ENCODE data around the gene ZFHX3. TPM values are rescaled to one million over a fixed set of nuclear protein-coding genes. Genes with fewer than 3 reads are reported as not detected.

The ZFHX3 gene
- total and polyA plus RNA-seq, 8 donors = 2.5 to 17.6 (median 9.9) TPM

DNA sequence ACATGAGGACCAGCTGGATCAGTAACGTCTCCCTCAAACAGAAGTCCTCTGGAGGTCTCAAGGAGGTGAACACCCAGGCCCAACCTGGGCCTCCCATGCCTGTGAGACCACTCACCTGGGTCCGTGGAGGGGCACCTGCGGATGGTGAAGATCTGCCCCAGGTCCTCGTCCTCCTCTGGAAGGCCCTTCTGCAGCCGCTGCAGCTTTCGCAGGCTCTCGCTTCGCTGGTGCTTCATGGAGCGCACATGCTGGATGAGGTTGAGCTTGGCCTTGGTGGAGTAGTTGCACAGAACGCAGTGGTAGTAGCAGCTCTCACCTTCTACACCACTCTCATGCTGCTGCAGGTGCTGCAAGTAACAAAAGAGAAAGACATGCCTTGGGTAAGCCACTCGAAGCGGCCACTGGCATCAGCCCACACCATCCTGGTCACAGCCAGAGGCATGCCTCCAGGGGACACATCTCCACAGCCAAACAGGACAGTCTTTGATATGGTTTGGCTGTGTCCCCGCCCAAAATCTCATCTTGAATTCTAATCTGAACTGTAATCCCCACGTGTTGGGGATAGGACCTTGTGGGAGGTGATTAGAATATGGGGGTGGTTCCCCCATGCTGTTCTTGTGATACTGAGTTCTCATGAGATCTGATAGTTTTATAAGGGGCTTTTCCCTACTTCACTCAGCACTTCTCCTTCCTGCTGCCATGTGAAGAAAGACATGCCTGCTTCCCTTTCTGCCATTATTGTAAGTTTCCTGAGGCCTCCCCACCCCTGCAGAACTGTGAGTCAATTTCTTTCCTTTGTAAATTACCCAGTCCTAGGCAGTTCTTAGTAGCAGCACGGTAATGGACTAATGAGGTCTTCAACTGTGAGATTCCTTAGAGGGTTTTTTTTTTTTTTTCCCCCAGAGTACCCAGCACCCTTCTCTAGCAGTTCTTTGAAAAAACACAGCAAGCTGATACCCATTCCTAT lies 158.0 kb downstream of the ZFHX3 start:
- FAIRE-seq = no peak
- Histone ChIP-seq H3K27ac (no peak overlapping the region), H3K4me1 (no peaks in the 10 kb centered on the region), H3K27me3 (no peaks in the 10 kb centered on the region), H3K4me3 (no peak overlapping the region), H3K36me3 (peaks cover 0 to 19% (median 0%) of the 10 kb centered on the region in 3 donors), H3K9me3 (no peaks in the 10 kb centered on the region)
- intact Hi-C loops (cut with DNase I) = no loop called here
- DNase-seq = no peak
- 95 to 96% methylated on average over 15 of the region's 15 CpGs for WGBS, 2 donors
- TF ChIP-seq, protein P1, sequence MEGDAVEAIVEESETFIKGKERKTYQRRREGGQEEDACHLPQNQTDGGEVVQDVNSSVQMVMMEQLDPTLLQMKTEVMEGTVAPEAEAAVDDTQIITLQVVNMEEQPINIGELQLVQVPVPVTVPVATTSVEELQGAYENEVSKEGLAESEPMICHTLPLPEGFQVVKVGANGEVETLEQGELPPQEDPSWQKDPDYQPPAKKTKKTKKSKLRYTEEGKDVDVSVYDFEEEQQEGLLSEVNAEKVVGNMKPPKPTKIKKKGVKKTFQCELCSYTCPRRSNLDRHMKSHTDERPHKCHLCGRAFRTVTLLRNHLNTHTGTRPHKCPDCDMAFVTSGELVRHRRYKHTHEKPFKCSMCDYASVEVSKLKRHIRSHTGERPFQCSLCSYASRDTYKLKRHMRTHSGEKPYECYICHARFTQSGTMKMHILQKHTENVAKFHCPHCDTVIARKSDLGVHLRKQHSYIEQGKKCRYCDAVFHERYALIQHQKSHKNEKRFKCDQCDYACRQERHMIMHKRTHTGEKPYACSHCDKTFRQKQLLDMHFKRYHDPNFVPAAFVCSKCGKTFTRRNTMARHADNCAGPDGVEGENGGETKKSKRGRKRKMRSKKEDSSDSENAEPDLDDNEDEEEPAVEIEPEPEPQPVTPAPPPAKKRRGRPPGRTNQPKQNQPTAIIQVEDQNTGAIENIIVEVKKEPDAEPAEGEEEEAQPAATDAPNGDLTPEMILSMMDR (IDR thresholded peaks at IDR 0.05) = no peak
- ATAC-seq = no peak

DNA sequence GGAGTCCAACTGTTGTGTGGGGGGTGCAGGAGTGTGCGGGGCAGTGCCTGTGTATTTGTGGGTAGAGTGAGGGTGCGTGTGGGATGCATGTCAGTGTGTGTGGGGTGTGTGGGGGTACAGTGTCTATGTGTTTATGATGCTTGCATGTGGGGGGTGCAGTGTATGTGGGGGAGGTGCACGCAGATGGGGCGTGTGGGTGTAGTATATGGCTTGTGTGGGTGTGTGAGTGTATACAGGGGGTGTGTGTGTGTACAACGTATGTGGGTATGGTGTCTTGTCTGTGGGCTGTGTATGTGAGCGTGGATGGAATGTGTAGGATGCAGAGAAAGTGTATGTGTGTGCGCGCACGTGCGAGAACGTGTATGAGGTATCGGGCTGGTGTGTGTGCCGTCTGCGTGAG lies 160.4 kb downstream of the ZFHX3 start:
- TF ChIP-seq, protein P1 (IDR thresholded peaks at IDR 0.05) = no peak
- 91 to 97% methylated on average over 14 of the region's 14 CpGs for WGBS, 2 donors
- DNase-seq (no peak), FAIRE-seq (no peak), ATAC-seq (no peak)
- H3K9me3 ChIP-seq = no peaks in the 10 kb centered on the region
- H3K27ac ChIP-seq = no peak overlapping the region
- peaks cover 0 to 23% (median 0%) of the 10 kb centered on the region in 3 donors for H3K36me3 ChIP-seq
- intact Hi-C loops (cut with DNase I) = no loop called here
- no peak overlapping the region for H3K4me3 ChIP-seq
- peaks cover 0 to 7% (median 0%) of the 10 kb centered on the region in 3 donors for H3K4me1 ChIP-seq
- no peaks in the 10 kb centered on the region for H3K27me3 ChIP-seq

DNA sequence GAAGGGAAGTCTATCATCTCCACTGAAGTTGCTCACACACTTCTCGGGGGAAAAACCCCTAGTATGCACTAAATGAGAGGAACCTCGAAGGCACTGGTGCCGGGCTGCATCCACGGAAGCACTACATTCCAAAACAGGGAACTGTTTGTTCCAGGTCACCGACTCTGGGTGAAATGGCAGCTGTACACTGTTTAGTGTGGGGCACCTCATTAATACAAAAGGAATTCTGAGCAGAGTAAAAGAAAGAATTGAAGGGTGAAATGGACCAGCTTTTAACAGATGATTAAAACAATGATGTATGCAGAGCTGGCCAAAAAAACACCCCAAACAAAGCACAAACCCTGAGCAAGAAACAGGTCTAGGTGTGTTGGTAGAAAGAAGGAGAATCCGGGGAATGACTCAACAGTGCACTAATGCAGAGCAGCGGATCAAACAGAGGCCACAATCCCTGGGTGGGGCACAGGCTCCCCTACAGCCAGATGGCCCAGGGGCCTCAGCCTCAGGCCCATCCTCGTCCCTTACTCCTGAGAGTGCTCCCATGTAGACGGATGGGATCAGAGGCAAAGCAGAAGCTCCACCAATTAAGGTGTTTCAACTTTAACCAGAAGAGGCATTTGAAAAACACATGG lies 161.5 kb downstream of the ZFHX3 start:
- H3K4me1 ChIP-seq = peaks cover 0 to 7% (median 0%) of the 10 kb centered on the region in 3 donors
- 91 to 94% methylated on average over 9 of the region's 9 CpGs for WGBS, 2 donors
- peaks cover 0 to 23% (median 0%) of the 10 kb centered on the region in 3 donors for H3K36me3 ChIP-seq
- intact Hi-C loops (cut with DNase I) = no loop called here
- no peak overlapping the region for H3K4me3 ChIP-seq
- DNase-seq (no peak), FAIRE-seq (no peak), ATAC-seq (no peak)
- H3K9me3 ChIP-seq = no peaks in the 10 kb centered on the region
- TF ChIP-seq, protein P1 (IDR thresholded peaks at IDR 0.05) = no peak
- no peak overlapping the region for H3K27ac ChIP-seq
- H3K27me3 ChIP-seq = no peaks in the 10 kb centered on the region

DNA sequence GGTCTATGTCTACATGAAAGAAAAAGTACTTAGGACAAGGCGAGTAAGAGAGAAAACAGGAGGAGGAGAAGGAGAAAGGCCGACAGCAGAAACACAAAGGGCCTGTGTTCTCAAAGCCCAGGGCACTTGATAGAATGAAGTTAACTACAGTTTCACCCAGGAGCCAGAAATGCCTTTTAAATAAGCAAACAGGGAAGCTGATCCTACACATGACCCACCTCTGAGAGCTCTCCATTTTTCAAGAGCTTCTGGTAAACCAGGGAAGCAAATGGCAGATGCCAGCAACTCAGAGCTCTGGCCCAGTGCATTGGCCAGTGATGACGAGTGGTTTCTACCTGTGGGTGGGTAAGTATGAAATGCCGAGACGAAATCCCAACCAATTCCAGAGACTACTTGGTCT lies 163.4 kb downstream of the ZFHX3 start:
- FAIRE-seq (no peak), DNase-seq (no peak), ATAC-seq (peak in 1 of 4 donors; percentile 34)
- Histone ChIP-seq H3K4me1 (peaks cover 0 to 7% (median 0%) of the 10 kb centered on the region in 3 donors), H3K9me3 (no peaks in the 10 kb centered on the region), H3K36me3 (peaks cover 0 to 23% (median 0%) of the 10 kb centered on the region in 3 donors), H3K27me3 (no peaks in the 10 kb centered on the region), H3K27ac (no peak overlapping the region), H3K4me3 (no peak overlapping the region)
- TF ChIP-seq, protein P1 (IDR thresholded peaks at IDR 0.05) = no peak
- WGBS, 2 donors = 83 to 86% methylated on average over 5 of the region's 5 CpGs
- intact Hi-C loops (cut with DNase I) = no loop called here
